HepG2 (cell line): ENCODE results near the gene MTOR. TPM values are rescaled to one million over a fixed set of nuclear protein-coding genes. Genes with fewer than 3 reads are reported as not detected.

ENCODE experiments used
- ATAC-seq: fragments of 200-7000 bp; cut with Tn5 transposase; 3 replicates; pipeline ENCODE4 v1.9.1; 2020; ENCODE audit warnings: mild to moderate bottlenecking, moderate library complexity
- BruUV-seq: library from RNA; stranded (reverse); fragments of 400-500 nt; replicated peaks from 2 replicates; lab custom pipeline; 2021; lab: Mats Ljungman, UMichigan
- CTCF ChIA-PET: fragments of 300-600 bp; formaldehyde crosslinking; extraction: SDS; loops from one replicate; lab custom pipeline; 2021; ENCODE audit warnings: low total read pairs, inconsistent platforms, low intra/inter-chr PET ratio; lab: Yijun Ruan, JAX
- POLR2A ChIA-PET: fragments of 350-600 bp; sonication (Branson Sonifier 250); formaldehyde crosslinking; loops from one replicate; lab custom pipeline; 2020; ENCODE audit warnings: antibody characterized with exemption, inconsistent platforms; lab: Yijun Ruan, JAX
- DNase-seq: peaks from one replicate; pipeline ENCODE4 v3.0.0-alpha.2; 2015; ENCODE audit warnings: low spot score
- FAIRE-seq: peaks from 3 replicates; lab custom pipeline; 2011; peaks lifted over from hg19 to GRCh38; lab: Jason Lieb, UNC
- H2AFZ ChIP-seq: one replicate; pipeline ENCODE4 v1.6.1; 2011; ENCODE audit warnings: low read length, inconsistent platforms
- H3K27ac ChIP-seq: fragments of 300-600 bp; 3 replicates; pipeline ENCODE4 v1.8.0; 2011; ENCODE audit warnings: mixed run types, mild to moderate bottlenecking, mixed read lengths, low read length, inconsistent platforms; ENCODE audit not compliant: insufficient read depth; ENCODE audit errors: extremely low read length
- H3K27me3 ChIP-seq, 2 experiments: fragments of 200-600 bp in 1 of 2; 2 replicates in 1 of 2; 3 replicates in 1 of 2; pipeline versions ENCODE4 v1.6.0 to v1.8.0; 2011; ENCODE audit warnings: low read length in 2 of 2, mild to moderate bottlenecking in 2 of 2, moderate library complexity in 2 of 2, inconsistent platforms in 1 of 2; ENCODE audit not compliant: insufficient read depth in 2 of 2, control insufficient read depth in 1 of 2
- H3K36me3 ChIP-seq, 2 experiments: fragments of 200-600 bp in 1 of 2; replicated peaks in 1 of 2; 2 replicates in 1 of 2; 3 replicates in 1 of 2; pipeline versions ENCODE4 v1.5.1 to v1.8.0; 2011; ENCODE audit warnings: low read length in 2 of 2, inconsistent platforms in 1 of 2; ENCODE audit not compliant: insufficient read depth in 2 of 2, control insufficient read depth in 1 of 2
- H3K4me1 ChIP-seq: 2 replicates; pipeline ENCODE4 v1.5.1; 2012; ENCODE audit warnings: low read length, inconsistent platforms; ENCODE audit not compliant: insufficient read depth
- H3K4me2 ChIP-seq: 2 replicates; pipeline ENCODE4 v1.6.0; 2011; ENCODE audit warnings: low read depth, low read length, inconsistent platforms
- H3K4me3 ChIP-seq, 3 experiments: fragments of 200-600 bp in 1 of 3; sonication (generic), shearing (Covaris generic) in 1 of 3; replicated peaks in 1 of 3; 2 replicates each; pipeline ENCODE4 v1.5.1; 2011 to 2016; ENCODE audit warnings: low read length in 3 of 3, inconsistent platforms in 2 of 3, low read depth in 2 of 3, mild to moderate bottlenecking in 2 of 3, control low read depth in 1 of 3, mixed read lengths in 1 of 3; ENCODE audit not compliant: insufficient read depth in 1 of 3
- H3K79me2 ChIP-seq: one replicate; pipeline ENCODE4 v1.6.1; 2011; ENCODE audit warnings: low read length, inconsistent platforms; ENCODE audit not compliant: insufficient read depth
- H3K9ac ChIP-seq: 2 replicates; pipeline ENCODE4 v1.6.0; 2011; ENCODE audit warnings: mild to moderate bottlenecking, low read depth, low read length, inconsistent platforms; ENCODE audit not compliant: insufficient read depth
- H3K9me3 ChIP-seq: 2 replicates; pipeline ENCODE4 v1.5.1; 2012; ENCODE audit warnings: mild to moderate bottlenecking, low read length
- H4K20me1 ChIP-seq: 2 replicates; pipeline ENCODE4 v1.6.0; 2011; ENCODE audit warnings: inconsistent platforms, mild to moderate bottlenecking, low read length, moderate library complexity; ENCODE audit not compliant: insufficient read depth
- EHMT2 ChIP-seq: fragments of 200-600 bp; sonication (generic); IDR thresholded peaks from 2 replicates; pipeline ENCODE4 v1.7.0; 2017; ENCODE audit warnings: antibody characterized with exemption, low read depth, low read length, borderline replicate concordance
- NPAS2 ChIP-seq: sonication (generic); formaldehyde crosslinking; IDR thresholded peaks from 2 replicates; pipeline ENCODE4 v1.8.0; 2022; ENCODE audit warnings: mild to moderate bottlenecking, missing genetic modification reagents, borderline replicate concordance
- PAWR ChIP-seq: sonication (generic); formaldehyde crosslinking; IDR thresholded peaks from 2 replicates; pipeline ENCODE4 v1.4.0; 2020; ENCODE audit warnings: missing genetic modification reagents, mild to moderate bottlenecking, borderline replicate concordance
- PITX1 ChIP-seq: sonication (generic); formaldehyde crosslinking; IDR thresholded peaks from 2 replicates; pipeline ENCODE4 v1.5.1; 2020; ENCODE audit warnings: mild to moderate bottlenecking, missing genetic modification reagents
- ZFYVE20 ChIP-seq: sonication (generic); formaldehyde crosslinking; IDR thresholded peaks from 2 replicates; pipeline ENCODE4 v1.8.0; 2023; ENCODE audit warnings: low read depth, mild to moderate bottlenecking, moderate library complexity, missing genetic modification reagents, borderline replicate concordance
- ZNF274 ChIP-seq: sonication (generic); formaldehyde crosslinking; IDR thresholded peaks from 2 replicates; pipeline ENCODE4 v1.5.1; 2020; ENCODE audit warnings: mild to moderate bottlenecking, missing genetic modification reagents
- ZNF678 ChIP-seq: sonication (generic); formaldehyde crosslinking; IDR thresholded peaks from 2 replicates; pipeline ENCODE4 v1.4.0; 2020; ENCODE audit warnings: mild to moderate bottlenecking, missing genetic modification reagents
- WGBS: methylation state at CpG from one replicate; pipeline ENCODE4 v1.1.6; 2017; ENCODE audit warnings: low lambda C conversion rate; 5-methylcytosine and 5-hydroxymethylcytosine counted together
- in situ Hi-C: cut with HindIII; loops from 2 replicates; pipeline ENCODE4 v1.10.0; 2017; ENCODE audit warnings: low pct_unique_long_range_greater_than_20kb; ENCODE audit not compliant: extremely low pct_ligation_motif_present
- intact Hi-C: fragments of 100-400 bp; cut with micrococcal nuclease; formaldehyde crosslinking; loops from one replicate; pipeline ENCODE4 v1.10.0; 2022; ENCODE audit not compliant: unreplicated experiment
- polyA plus RNA-seq, 8 experiments: library from polyadenylated mRNA; depleted of rRNA in 3 of 8; stranded (reverse) in 7 of 8; unstranded in 1 of 8; fragments of >200 nt; fragmentation: Illumina TruSeq in 4 of 8; extraction: Trizol in 4 of 8; gene quantifications; 2 replicates each; pipeline versions ENCODE4 v1.2.1 to v1.2.3, GENCODE V29; 2011 to 2016; ENCODE audit warnings: low read depth in 4 of 8, missing spikeins in 1 of 8, mixed read lengths in 1 of 8; ENCODE audit not compliant: insufficient read depth in 1 of 8
- total RNA-seq, 5 experiments: library from RNA; depleted of rRNA; stranded (reverse); fragments of >200 nt; fragmentation: Illumina TruSeq; extraction: Trizol; gene quantifications; 2 replicates each; pipeline ENCODE4 v1.2.3, GENCODE V29; 2016; ENCODE audit warnings: low read depth in 1 of 5
- TF ChIP-seq, protein P1 (sequence below): sonication (generic); formaldehyde crosslinking; IDR thresholded peaks from 2 replicates; pipeline ENCODE4 v1.4.0; 2020; ENCODE audit warnings: missing genetic modification reagents
- TF ChIP-seq, protein P2 (sequence below): sonication (generic); formaldehyde crosslinking; IDR thresholded peaks from one replicate; pipeline ENCODE4 v1.5.1; 2020; ENCODE audit warnings: mild to moderate bottlenecking, missing genetic modification reagents; ENCODE audit errors: not compliant biosample characterization

MTOR gene
- total and polyA plus RNA-seq, 2 of the 13 experiments (the other 11 are each of a cell fraction or from before 2014, with no cell fraction given): 24.6 to 34.6 TPM

- TF ChIP-seq ZNF274 (CRISPR knock-in tag) (no peak), ZNF678 (CRISPR knock-in tag) (no peak), ZFYVE20 (CRISPR knock-in tag) (no peak), NPAS2 (CRISPR knock-in tag) (no peak), EHMT2 (no peak), PITX1 (CRISPR knock-in tag) (no peak), PAWR (CRISPR knock-in tag) (no peak)
- TF ChIP-seq, protein P1, sequence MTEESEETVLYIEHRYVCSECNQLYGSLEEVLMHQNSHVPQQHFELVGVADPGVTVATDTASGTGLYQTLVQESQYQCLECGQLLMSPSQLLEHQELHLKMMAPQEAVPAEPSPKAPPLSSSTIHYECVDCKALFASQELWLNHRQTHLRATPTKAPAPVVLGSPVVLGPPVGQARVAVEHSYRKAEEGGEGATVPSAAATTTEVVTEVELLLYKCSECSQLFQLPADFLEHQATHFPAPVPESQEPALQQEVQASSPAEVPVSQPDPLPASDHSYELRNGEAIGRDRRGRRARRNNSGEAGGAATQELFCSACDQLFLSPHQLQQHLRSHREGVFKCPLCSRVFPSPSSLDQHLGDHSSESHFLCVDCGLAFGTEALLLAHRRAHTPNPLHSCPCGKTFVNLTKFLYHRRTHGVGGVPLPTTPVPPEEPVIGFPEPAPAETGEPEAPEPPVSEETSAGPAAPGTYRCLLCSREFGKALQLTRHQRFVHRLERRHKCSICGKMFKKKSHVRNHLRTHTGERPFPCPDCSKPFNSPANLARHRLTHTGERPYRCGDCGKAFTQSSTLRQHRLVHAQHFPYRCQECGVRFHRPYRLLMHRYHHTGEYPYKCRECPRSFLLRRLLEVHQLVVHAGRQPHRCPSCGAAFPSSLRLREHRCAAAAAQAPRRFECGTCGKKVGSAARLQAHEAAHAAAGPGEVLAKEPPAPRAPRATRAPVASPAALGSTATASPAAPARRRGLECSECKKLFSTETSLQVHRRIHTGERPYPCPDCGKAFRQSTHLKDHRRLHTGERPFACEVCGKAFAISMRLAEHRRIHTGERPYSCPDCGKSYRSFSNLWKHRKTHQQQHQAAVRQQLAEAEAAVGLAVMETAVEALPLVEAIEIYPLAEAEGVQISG (CRISPR knock-in tag): no peak
- TF ChIP-seq, protein P2, sequence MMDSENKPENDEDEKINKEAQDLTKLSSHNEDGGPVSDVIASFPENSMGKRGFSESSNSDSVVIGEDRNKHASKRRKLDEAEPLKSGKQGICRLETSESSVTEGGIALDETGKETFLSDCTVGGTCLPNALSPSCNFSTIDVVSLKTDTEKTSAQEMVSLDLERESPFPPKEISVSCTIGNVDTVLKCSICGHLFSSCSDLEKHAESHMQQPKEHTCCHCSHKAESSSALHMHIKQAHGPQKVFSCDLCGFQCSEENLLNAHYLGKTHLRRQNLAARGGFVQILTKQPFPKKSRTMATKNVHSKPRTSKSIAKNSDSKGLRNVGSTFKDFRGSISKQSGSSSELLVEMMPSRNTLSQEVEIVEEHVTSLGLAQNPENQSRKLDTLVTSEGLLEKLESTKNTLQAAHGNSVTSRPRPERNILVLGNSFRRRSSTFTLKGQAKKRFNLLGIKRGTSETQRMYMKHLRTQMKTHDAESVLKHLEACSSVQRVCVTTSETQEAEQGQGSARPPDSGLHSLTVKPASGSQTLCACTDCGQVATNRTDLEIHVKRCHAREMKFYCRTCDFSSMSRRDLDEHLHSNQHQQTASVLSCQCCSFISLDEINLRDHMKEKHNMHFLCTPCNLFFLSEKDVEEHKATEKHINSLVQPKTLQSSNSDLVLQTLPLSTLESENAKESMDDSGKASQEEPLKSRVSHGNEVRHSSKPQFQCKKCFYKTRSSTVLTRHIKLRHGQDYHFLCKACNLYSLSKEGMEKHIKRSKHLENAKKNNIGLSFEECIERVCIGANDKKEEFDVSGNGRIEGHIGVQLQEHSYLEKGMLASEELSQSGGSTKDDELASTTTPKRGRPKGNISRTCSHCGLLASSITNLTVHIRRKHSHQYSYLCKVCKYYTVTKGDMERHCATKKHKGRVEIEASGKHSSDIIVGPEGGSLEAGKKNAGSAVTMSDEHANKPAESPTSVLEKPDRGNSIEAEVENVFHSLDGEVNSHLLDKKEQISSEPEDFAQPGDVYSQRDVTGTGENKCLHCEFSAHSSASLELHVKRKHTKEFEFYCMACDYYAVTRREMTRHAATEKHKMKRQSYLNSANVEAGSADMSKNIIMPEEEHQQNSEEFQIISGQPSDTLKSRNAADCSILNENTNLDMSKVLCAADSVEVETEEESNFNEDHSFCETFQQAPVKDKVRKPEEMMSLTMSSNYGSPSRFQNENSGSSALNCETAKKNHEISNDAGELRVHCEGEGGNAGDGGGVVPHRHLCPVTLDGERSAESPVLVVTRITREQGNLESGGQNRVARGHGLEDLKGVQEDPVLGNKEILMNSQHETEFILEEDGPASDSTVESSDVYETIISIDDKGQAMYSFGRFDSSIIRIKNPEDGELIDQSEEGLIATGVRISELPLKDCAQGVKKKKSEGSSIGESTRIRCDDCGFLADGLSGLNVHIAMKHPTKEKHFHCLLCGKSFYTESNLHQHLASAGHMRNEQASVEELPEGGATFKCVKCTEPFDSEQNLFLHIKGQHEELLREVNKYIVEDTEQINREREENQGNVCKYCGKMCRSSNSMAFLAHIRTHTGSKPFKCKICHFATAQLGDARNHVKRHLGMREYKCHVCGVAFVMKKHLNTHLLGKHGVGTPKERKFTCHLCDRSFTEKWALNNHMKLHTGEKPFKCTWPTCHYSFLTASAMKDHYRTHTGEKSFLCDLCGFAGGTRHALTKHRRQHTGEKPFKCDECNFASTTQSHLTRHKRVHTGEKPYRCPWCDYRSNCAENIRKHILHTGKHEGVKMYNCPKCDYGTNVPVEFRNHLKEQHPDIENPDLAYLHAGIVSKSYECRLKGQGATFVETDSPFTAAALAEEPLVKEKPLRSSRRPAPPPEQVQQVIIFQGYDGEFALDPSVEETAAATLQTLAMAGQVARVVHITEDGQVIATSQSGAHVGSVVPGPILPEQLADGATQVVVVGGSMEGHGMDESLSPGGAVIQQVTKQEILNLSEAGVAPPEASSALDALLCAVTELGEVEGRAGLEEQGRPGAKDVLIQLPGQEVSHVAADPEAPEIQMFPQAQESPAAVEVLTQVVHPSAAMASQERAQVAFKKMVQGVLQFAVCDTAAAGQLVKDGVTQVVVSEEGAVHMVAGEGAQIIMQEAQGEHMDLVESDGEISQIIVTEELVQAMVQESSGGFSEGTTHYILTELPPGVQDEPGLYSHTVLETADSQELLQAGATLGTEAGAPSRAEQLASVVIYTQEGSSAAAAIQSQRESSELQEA (CRISPR knock-in tag): no peak
- Histone ChIP-seq H4K20me1 (no peaks in the 10 kb centered on the region), H3K36me3 (no peaks in the 10 kb centered on the region), H3K27me3 (peaks cover 4 to 38% of the 10 kb centered on the region in 2 experiments; a peak in 4 of 5 replicates), H3K4me1 (no peaks in the 10 kb centered on the region), H3K79me2 (no peaks in the 10 kb centered on the region), H3K27ac (no peak overlapping the region), H3K9me3 (no peaks in the 10 kb centered on the region), H3K9ac (no peak overlapping the region), H3K4me3 (no peak overlapping the region), H2AFZ (no peak overlapping the region), H3K4me2 (no peak overlapping the region)
- no TSS peak for BruUV-seq
- no peak for DNase-seq
- WGBS: 17% methylated on average over 6 of the region's 7 CpGs
- POLR2A ChIA-PET: no interaction called here
- no peak for FAIRE-seq
- intact Hi-C loops (no loop called here), in situ Hi-C loops (no loop called here)
- CTCF ChIA-PET: no interaction called here
- ATAC-seq: no peak
Measured at GRCh38 chr1:11309385-11309784, 47.0 kb upstream of the MTOR start.
